H9 (cell line): ENCODE results near the gene DGLUCY. TPM values are rescaled to one million over a fixed set of nuclear protein-coding genes. Genes with fewer than 3 reads are reported as not detected.

Experiments used
- DNase-seq: peaks from one replicate; pipeline ENCODE4 v3.0.0-alpha.2; 2017
- H2AFZ ChIP-seq: one replicate; pipeline ENCODE4 v1.6.1; 2013; ENCODE audit warnings: mild to moderate bottlenecking, low read length, control low read depth, moderate library complexity
- H2AK5ac ChIP-seq: 2 replicates; pipeline ENCODE4 v1.6.1; 2013; ENCODE audit warnings: low read length, control low read depth, mixed read lengths; ENCODE audit not compliant: insufficient read length
- H2BK120ac ChIP-seq: one replicate; pipeline ENCODE4 v1.6.1; 2013; ENCODE audit warnings: low read depth, mild to moderate bottlenecking, low read length, control low read depth, inconsistent platforms; ENCODE audit not compliant: poor library complexity, severe bottlenecking
- H2BK12ac ChIP-seq: 2 replicates; pipeline ENCODE4 v1.6.1; 2013; ENCODE audit warnings: low read length, control low read depth, mixed read lengths, low read depth; ENCODE audit not compliant: insufficient read length
- H2BK15ac ChIP-seq: 2 replicates; pipeline ENCODE4 v1.6.1; 2013; ENCODE audit warnings: low read depth, low read length, control low read depth
- H2BK20ac ChIP-seq: one replicate; pipeline ENCODE4 v1.6.1; 2013; ENCODE audit warnings: low read depth, mild to moderate bottlenecking, low read length, control low read depth, inconsistent platforms; ENCODE audit not compliant: poor library complexity, severe bottlenecking
- H2BK5ac ChIP-seq: 2 replicates; pipeline ENCODE4 v1.6.1; 2013; ENCODE audit warnings: low read length, control low read depth, mixed read lengths; ENCODE audit not compliant: insufficient read length
- H3K14ac ChIP-seq: 2 replicates; pipeline ENCODE4 v1.6.1; 2013; ENCODE audit warnings: low read length, control low read depth; ENCODE audit not compliant: insufficient read depth
- H3K18ac ChIP-seq: 2 replicates; pipeline ENCODE4 v1.6.1; 2013; ENCODE audit warnings: low read depth, mild to moderate bottlenecking, mixed read lengths, low read length, control low read depth; ENCODE audit not compliant: insufficient read length
- H3K23ac ChIP-seq: 2 replicates; pipeline ENCODE4 v1.6.1; 2013; ENCODE audit warnings: low read length, control low read depth, mixed read lengths, low read depth; ENCODE audit not compliant: insufficient read length
- H3K23me2 ChIP-seq: 2 replicates; pipeline ENCODE4 v1.6.1; 2013; ENCODE audit warnings: low read depth, mild to moderate bottlenecking, mixed read lengths, low read length, control low read depth; ENCODE audit not compliant: insufficient read length, poor library complexity, severe bottlenecking
- H3K27ac ChIP-seq: 2 replicates; pipeline ENCODE4 v1.5.1; 2013; ENCODE audit warnings: low read length, control low read depth, mixed read lengths, low read depth; ENCODE audit not compliant: insufficient read length
- H3K27me3 ChIP-seq: 2 replicates; pipeline ENCODE4 v1.6.1; 2013; ENCODE audit warnings: low read length, control low read depth, inconsistent platforms; ENCODE audit not compliant: insufficient read depth
- H3K4ac ChIP-seq: 2 replicates; pipeline ENCODE4 v1.6.1; 2013; ENCODE audit warnings: low read depth, mild to moderate bottlenecking, control low read depth, inconsistent platforms, low read length, moderate library complexity
- H3K4me1 ChIP-seq: 2 replicates; pipeline ENCODE4 v1.6.1; 2013; ENCODE audit warnings: low read length, control low read depth, inconsistent platforms; ENCODE audit not compliant: insufficient read depth
- H3K4me2 ChIP-seq: 2 replicates; pipeline ENCODE4 v1.6.1; 2013; ENCODE audit warnings: low read length, control low read depth, mixed read lengths; ENCODE audit not compliant: insufficient read length, insufficient read depth
- H3K56ac ChIP-seq: 2 replicates; pipeline ENCODE4 v1.6.1; 2013; ENCODE audit warnings: low read depth, mild to moderate bottlenecking, mixed read lengths, low read length, control low read depth; ENCODE audit not compliant: insufficient read length
- H3K79me1 ChIP-seq: 2 replicates; pipeline ENCODE4 v1.6.1; 2013; ENCODE audit warnings: low read depth, mild to moderate bottlenecking, moderate library complexity, low read length, control low read depth, inconsistent platforms; ENCODE audit not compliant: insufficient read depth, poor library complexity, severe bottlenecking
- H3K79me2 ChIP-seq: 2 replicates; pipeline ENCODE4 v1.6.1; 2013; ENCODE audit warnings: low read length, control low read depth, inconsistent platforms; ENCODE audit not compliant: insufficient read depth
- H3K9ac ChIP-seq: 2 replicates; pipeline ENCODE4 v1.6.1; 2013; ENCODE audit warnings: low read length, control low read depth, mixed read lengths; ENCODE audit not compliant: insufficient read length; ENCODE audit errors: extremely low read depth
- H3K9me3 ChIP-seq: one replicate; pipeline ENCODE4 v1.6.1; 2013; ENCODE audit warnings: low read depth, low read length, inconsistent platforms; ENCODE audit not compliant: control insufficient read depth
- H3T11ph ChIP-seq: one replicate; pipeline ENCODE4 v1.6.1; 2013; ENCODE audit warnings: mild to moderate bottlenecking, low read length, control low read depth, inconsistent platforms
- H4K20me1 ChIP-seq: one replicate; pipeline ENCODE4 v1.6.1; 2013; ENCODE audit not compliant: control insufficient read depth, insufficient read length, insufficient read depth
- H4K5ac ChIP-seq: 2 replicates; pipeline ENCODE4 v1.6.1; 2013; ENCODE audit warnings: low read depth, mild to moderate bottlenecking, mixed read lengths, low read length, control low read depth; ENCODE audit not compliant: insufficient read length
- H4K8ac ChIP-seq: replicated peaks from 2 replicates; pipeline ENCODE4 v1.6.1; 2013; ENCODE audit warnings: low read length, control low read depth, mixed read lengths, low read depth; ENCODE audit not compliant: insufficient read length
- H4K91ac ChIP-seq: 2 replicates; pipeline ENCODE4 v1.6.1; 2013; ENCODE audit warnings: low read depth, mild to moderate bottlenecking, moderate library complexity, mixed read lengths, low read length, control low read depth; ENCODE audit not compliant: insufficient read length
- H3K27ac Mint-ChIP-seq, 3 experiments: 2 replicates in 2 of 3; 3 replicates in 1 of 3; pipeline ENCODE4 v1.8.0; 2020 to 2021; ENCODE audit warnings: mixed read lengths in 3 of 3, mild to moderate bottlenecking in 1 of 3, moderate library complexity in 1 of 3
- H3K27me3 Mint-ChIP-seq: 2 replicates; pipeline ENCODE4 v1.8.0; 2021; ENCODE audit warnings: low read depth, mild to moderate bottlenecking, moderate library complexity, mixed read lengths
- H3K36me3 Mint-ChIP-seq, 3 experiments: 2 replicates in 2 of 3; 3 replicates in 1 of 3; pipeline ENCODE4 v1.8.0; 2020 to 2021; ENCODE audit warnings: low read depth in 3 of 3, mixed read lengths in 3 of 3; ENCODE audit not compliant: insufficient read depth in 1 of 3
- H3K4me1 Mint-ChIP-seq, 2 experiments: 2 replicates each; pipeline ENCODE4 v1.8.0; 2020; ENCODE audit warnings: mixed read lengths in 2 of 2
- H3K4me3 Mint-ChIP-seq, 2 experiments: 2 replicates in 1 of 2; 3 replicates in 1 of 2; pipeline ENCODE4 v1.8.0; 2020 to 2021; ENCODE audit warnings: mild to moderate bottlenecking in 2 of 2, mixed read lengths in 2 of 2, moderate library complexity in 1 of 2
- H3K9me3 Mint-ChIP-seq, 2 experiments: 2 replicates in 1 of 2; 3 replicates in 1 of 2; pipeline ENCODE4 v1.8.0; 2020; ENCODE audit warnings: mild to moderate bottlenecking in 2 of 2, mixed read lengths in 2 of 2, moderate library complexity in 1 of 2
- WGBS: extraction: QIAGEN DNeasy Blood & Tissue Kit; methylation state at CpG from one replicate; pipeline ENCODE4 v1.1.7; 2013; ENCODE audit warnings: missing lambda C conversion rate, low lambda C conversion rate, mixed read lengths; ENCODE audit not compliant: insufficient read length; ENCODE audit errors: extremely low coverage; 5-methylcytosine and 5-hydroxymethylcytosine counted together
- total RNA-seq: library from RNA; stranded (reverse); gene quantifications from 2 replicates; pipeline ENCODE4 v1.2.1, GENCODE V29; 2021
- TF ChIP-seq, protein P1 (sequence below): fragments of 200-600 bp; sonication (generic); conservative IDR thresholded peaks from 3 replicates; pipeline ENCODE4 v1.8.0; 2021; ENCODE audit warnings: antibody characterized with exemption, mild to moderate bottlenecking

The DGLUCY gene
- total RNA-seq, 1 experiment from 2014 or later, result 29.6 TPM

- Histone ChIP-seq H2AK5ac (no peak overlapping the region), H2BK12ac (no peak overlapping the region), H2BK20ac (no peak overlapping the region), H4K91ac (no peak overlapping the region), H3K23ac (no peak overlapping the region), H3K4me2 (no peak overlapping the region), H2BK5ac (no peak overlapping the region), H3K79me2 (no peaks in the 10 kb centered on the region), H4K20me1 (no peaks in the 10 kb centered on the region), H3K9ac (no peak overlapping the region), H2BK15ac (no peak overlapping the region), H2AFZ (no peak overlapping the region), H4K5ac (no peak overlapping the region), H3K4ac (no peak overlapping the region), H3K14ac (no peak overlapping the region), H3K18ac (no peak overlapping the region), H3K27ac (no peak overlapping the region), H3K9me3 (no peaks in the 10 kb centered on the region), H3K79me1 (no peaks in the 10 kb centered on the region), H3K4me1 (peaks cover 4% of the 10 kb centered on the region), H3K56ac (no peak overlapping the region), H4K8ac (no peak overlapping the region), H3T11ph (no peak overlapping the region), H3K23me2 (no peaks in the 10 kb centered on the region), H3K27me3 (no peaks in the 10 kb centered on the region), H2BK120ac (no peak overlapping the region)
- DNase-seq, result no peak
- TF ChIP-seq, protein P1, sequence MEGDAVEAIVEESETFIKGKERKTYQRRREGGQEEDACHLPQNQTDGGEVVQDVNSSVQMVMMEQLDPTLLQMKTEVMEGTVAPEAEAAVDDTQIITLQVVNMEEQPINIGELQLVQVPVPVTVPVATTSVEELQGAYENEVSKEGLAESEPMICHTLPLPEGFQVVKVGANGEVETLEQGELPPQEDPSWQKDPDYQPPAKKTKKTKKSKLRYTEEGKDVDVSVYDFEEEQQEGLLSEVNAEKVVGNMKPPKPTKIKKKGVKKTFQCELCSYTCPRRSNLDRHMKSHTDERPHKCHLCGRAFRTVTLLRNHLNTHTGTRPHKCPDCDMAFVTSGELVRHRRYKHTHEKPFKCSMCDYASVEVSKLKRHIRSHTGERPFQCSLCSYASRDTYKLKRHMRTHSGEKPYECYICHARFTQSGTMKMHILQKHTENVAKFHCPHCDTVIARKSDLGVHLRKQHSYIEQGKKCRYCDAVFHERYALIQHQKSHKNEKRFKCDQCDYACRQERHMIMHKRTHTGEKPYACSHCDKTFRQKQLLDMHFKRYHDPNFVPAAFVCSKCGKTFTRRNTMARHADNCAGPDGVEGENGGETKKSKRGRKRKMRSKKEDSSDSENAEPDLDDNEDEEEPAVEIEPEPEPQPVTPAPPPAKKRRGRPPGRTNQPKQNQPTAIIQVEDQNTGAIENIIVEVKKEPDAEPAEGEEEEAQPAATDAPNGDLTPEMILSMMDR, result no peak
- peaks cover 12 to 13% of the 10 kb centered on the region in 2 experiments for H3K4me1 Mint-ChIP-seq
- H3K9me3 Mint-ChIP-seq, result peaks cover 10 to 16% of the 10 kb centered on the region in 2 experiments; a peak in 4 of 5 replicates
- H3K36me3 Mint-ChIP-seq, result peaks cover 12 to 19% (median 14%) of the 10 kb centered on the region in 3 experiments
- H3K4me3 Mint-ChIP-seq, result no peak overlapping the region
- no peak overlapping the region for H3K27ac Mint-ChIP-seq
- H3K27me3 Mint-ChIP-seq, result peaks cover 12% of the 10 kb centered on the region
- WGBS, result no CpG with 5 or more reads among the region's 2 CpGs
Measured at GRCh38 chr14:91232052-91232451, 118.2 kb downstream of the DGLUCY start.
